BE2C (cell line): ENCODE data around the gene LRBA.
"Not testable (repeated sequence)": the region's sequence is repeated elsewhere in the genome, so short reads cannot be mapped to it uniquely, and the experiment has no call there.

ENCODE experiments used
- DNase-seq: peaks from one replicate; pipeline ENCODE4 v3.0.0-alpha.2; 2020
- H3K27me3 ChIP-seq: fragments of 250-450 bp; sonication (Bioruptor Pico); 2 replicates; pipeline ENCODE4 v1.5.1; 2020; ENCODE audit warnings: mild to moderate bottlenecking
- H3K36me3 ChIP-seq: fragments of 250-450 bp; sonication (Bioruptor Pico); 2 replicates; pipeline ENCODE4 v1.5.1; 2020; ENCODE audit warnings: mild to moderate bottlenecking
- H3K4me1 ChIP-seq: fragments of 250-450 bp; sonication (Bioruptor Pico); 2 replicates; pipeline ENCODE4 v1.5.1; 2020
- H3K4me3 ChIP-seq: 2 replicates; pipeline ENCODE4 v1.5.1; 2011; ENCODE audit warnings: low read depth, low read length
- H3K9me3 ChIP-seq: fragments of 250-450 bp; sonication (Bioruptor Pico); 2 replicates; pipeline ENCODE4 v1.5.1; 2020
- CTCF ChIP-seq: IDR thresholded peaks from 2 replicates; pipeline ENCODE4 v1.5.1; 2012; ENCODE audit warnings: mild to moderate bottlenecking, low read depth, low read length

The LRBA gene

GRCh38 chr4:150973626-150974251, 41.3 kb downstream of the LRBA start:
- no peaks in the 10 kb centered on the region for H3K27me3 ChIP-seq
- DNase-seq = no peak
- H3K4me3 ChIP-seq = no peak overlapping the region
- H3K36me3 ChIP-seq = no peaks in the 10 kb centered on the region; the same call in 1 of the 2 replicates
- no peak for TF ChIP-seq CTCF
- no peaks in the 10 kb centered on the region for H3K9me3 ChIP-seq
- H3K4me1 ChIP-seq = no peaks in the 10 kb centered on the region; the same call in 1 of the 2 replicates

- no peak for TF ChIP-seq CTCF
- Histone ChIP-seq H3K9me3 (no peaks in the 10 kb centered on the region), H3K27me3 (no peaks in the 10 kb centered on the region), H3K36me3 (no peaks in the 10 kb centered on the region; the same call in 1 of the 2 replicates), H3K4me1 (no peaks in the 10 kb centered on the region; the same call in 1 of the 2 replicates), H3K4me3 (no peak overlapping the region)
- no peak for DNase-seq
These were observed 42.5 kb downstream of the LRBA start for GRCh38 chr4:150972592-150972991.

GRCh38 chr4:150971901-150972300, 43.2 kb downstream of the LRBA start:
- no peaks in the 10 kb centered on the region for H3K36me3 ChIP-seq
- H3K27me3 ChIP-seq = no peaks in the 10 kb centered on the region
- no peaks in the 10 kb centered on the region; the same call in 1 of the 2 replicates for H3K4me1 ChIP-seq
- DNase-seq = no peak
- TF ChIP-seq CTCF = no peak
- H3K4me3 ChIP-seq = no peak overlapping the region
- H3K9me3 ChIP-seq = no peaks in the 10 kb centered on the region

- TF ChIP-seq CTCF = no peak
- H3K36me3 ChIP-seq = no peaks in the 10 kb centered on the region
- no peaks in the 10 kb centered on the region; the same call in 1 of the 2 replicates for H3K4me1 ChIP-seq
- no peaks in the 10 kb centered on the region for H3K27me3 ChIP-seq
- no peaks in the 10 kb centered on the region for H3K9me3 ChIP-seq
- H3K4me3 ChIP-seq = no peak overlapping the region
- DNase-seq = no peak
These were observed 44.4 kb downstream of the LRBA start for GRCh38 chr4:150970685-150971151.

GRCh38 chr4:150964754-150965153, 50.3 kb downstream of the LRBA start:
- H3K4me1 ChIP-seq = no peaks in the 10 kb centered on the region
- no peaks in the 10 kb centered on the region for H3K9me3 ChIP-seq
- no peak for DNase-seq
- H3K4me3 ChIP-seq = no peak overlapping the region
- no peak for TF ChIP-seq CTCF
- H3K27me3 ChIP-seq = no peaks in the 10 kb centered on the region
- no peaks in the 10 kb centered on the region for H3K36me3 ChIP-seq

GRCh38 chr4:150963602-150964345, 51.3 kb downstream of the LRBA start:
- not testable (repeated sequence) for H3K9me3 ChIP-seq, H3K27me3 ChIP-seq, H3K4me3 ChIP-seq, H3K4me1 ChIP-seq, H3K36me3 ChIP-seq, DNase-seq
